SW480 (cell line): ENCODE data around the gene TSEN15.
"Not testable (repeated sequence)": the region's sequence is repeated elsewhere in the genome, so short reads cannot be mapped to it uniquely, and the experiment has no call there.

Experiments
- DNase-seq: peaks from one replicate; pipeline ENCODE4 v3.0.0-alpha.2; 2016; ENCODE audit warnings: low spot score

TSEN15 gene

GRCh38 chr1:184053881-184054280 lies 2.4 kb downstream of the TSEN15 start:
- no peak for DNase-seq

- DNase-seq: no peak
Observed at GRCh38 chr1:184056921-184057555, 5.5 kb downstream of the TSEN15 start.

- no peak for DNase-seq
Observed at GRCh38 chr1:184059887-184060286, 8.4 kb downstream of the TSEN15 start.

DNA sequence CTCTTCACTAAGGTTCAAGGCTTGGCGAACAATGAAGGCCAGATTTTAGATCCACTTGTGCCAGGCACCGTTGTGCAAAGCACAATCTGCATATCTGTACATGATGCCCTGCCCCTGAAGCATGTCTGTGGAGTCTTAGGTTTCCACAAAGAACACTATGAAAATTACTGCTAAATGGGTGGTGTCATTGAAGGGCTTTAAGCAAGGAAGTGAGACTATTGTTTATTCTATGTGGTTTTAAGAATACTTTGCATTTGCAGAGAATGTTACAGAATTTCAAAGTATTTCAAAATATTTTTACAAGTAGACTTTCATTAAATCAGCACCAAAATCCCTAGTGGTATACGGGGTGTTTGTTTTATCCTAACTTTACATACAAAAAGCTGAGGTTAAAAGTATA lies 8.8 kb downstream of the TSEN15 start:
- no peak for DNase-seq

DNA sequence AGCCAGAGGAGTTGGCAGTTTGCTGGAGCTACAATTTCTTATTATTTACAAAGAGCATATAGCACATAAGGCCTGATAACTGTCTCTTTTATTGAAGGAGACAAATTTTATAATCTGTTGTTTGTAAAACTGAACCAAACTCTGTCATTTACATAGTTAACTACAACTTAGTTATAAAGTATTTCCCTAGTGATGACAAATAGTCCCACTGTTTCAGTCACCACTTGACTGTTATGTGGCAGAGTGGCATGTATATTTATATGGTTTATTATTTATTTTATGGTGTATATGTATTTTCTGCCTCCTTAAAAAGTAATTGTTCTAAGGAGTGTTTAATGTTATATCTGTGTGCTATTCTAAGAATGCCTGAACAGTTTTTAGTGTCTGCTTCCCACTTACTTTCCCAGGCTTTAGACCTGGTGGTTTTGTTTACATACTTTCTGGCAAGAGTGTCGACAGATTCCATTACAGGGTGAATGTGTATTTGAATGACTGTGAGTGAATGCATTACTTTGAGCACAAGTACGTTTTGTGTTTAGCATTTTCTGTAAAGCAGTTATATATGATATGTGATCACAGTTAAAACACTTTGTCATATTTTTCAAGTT lies 10.0 kb downstream of the TSEN15 start:
- no peak for DNase-seq

GRCh38 chr1:184062640-184063286 lies 11.2 kb downstream of the TSEN15 start:
- no peak for DNase-seq

- DNase-seq: no peak
Observed at GRCh38 chr1:184065559-184065958, 14.0 kb downstream of the TSEN15 start.

GRCh38 chr1:184068354-184068753 lies 16.8 kb downstream of the TSEN15 start:
- DNase-seq: no peak

DNA sequence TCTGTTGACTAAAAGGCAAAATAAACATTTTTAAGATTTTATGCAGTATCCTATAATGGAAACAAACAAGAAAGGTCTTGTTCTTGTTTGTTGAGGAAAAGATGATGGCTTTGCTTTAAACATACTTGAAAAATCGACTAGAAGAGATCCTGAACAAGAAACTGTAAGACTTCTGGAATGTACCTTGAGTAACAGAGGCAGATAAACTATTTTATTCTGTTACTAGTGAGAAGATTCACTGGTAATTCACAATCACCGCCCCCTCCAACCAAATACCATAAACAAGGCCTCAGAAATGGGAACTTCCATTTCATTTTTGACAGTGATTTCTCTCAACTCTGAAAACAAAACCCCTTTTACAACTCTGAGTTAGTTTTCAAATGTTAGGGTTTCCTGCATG lies 18.1 kb downstream of the TSEN15 start:
- no peak for DNase-seq

GRCh38 chr1:184072376-184072775 lies 20.8 kb downstream of the TSEN15 start:
- no peak for DNase-seq

- no peak for DNase-seq
Observed at GRCh38 chr1:184074383-184074782, 22.9 kb downstream of the TSEN15 start.

DNA sequence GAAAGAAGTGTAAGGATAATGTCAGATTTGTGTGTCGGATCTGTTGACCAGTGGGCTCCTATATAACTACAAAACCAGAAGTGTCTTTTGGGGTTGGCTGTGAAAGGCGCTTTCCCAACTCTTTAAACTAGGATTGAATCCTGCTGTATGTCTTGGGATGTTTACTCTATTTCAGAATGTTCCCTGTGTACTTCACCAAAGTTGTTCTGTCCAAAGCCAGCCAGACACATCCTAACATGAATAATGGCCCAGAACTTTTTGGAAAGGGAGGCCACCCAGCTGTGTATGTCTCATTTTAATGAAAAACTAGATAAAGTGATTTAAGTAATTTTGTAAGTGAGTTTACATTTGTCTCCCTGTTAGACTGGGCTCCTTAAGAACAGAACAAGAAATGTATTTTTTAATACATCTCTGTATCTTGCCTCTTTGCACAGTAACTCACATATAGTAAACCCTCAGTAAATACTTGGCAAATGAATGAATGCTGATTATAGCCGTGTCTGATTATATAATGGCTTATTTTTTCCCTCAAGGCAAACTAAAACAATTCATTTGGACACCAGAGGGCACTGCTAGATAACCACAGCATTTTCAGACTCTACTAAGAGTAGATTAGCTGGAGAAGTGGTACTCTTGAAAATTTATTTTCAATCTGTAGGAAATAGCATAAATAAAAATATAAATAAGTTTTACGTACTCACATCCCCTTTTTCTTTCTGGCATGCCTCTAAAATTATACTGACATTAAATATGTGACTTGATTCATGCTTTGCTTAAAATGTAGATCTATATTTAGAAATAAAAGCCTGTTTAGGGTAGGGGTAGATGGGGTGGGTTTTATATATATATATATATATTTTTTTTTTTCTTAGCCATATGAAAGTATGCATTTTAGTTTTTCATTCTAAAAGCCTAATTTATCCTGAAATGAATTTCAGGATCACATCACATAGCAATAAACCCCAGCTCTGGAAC lies 23.8 kb downstream of the TSEN15 start:
- DNase-seq: peak; percentile 58

GRCh38 chr1:184078564-184079249 lies 27.2 kb downstream of the TSEN15 start:
- DNase-seq: no peak

GRCh38 chr1:184080309-184080708 lies 28.8 kb downstream of the TSEN15 start:
- DNase-seq: no peak

GRCh38 chr1:184082541-184083415 lies 31.2 kb downstream of the TSEN15 start:
- DNase-seq: no peak

GRCh38 chr1:184085667-184086066 lies 34.1 kb downstream of the TSEN15 start:
- DNase-seq: no peak

DNA sequence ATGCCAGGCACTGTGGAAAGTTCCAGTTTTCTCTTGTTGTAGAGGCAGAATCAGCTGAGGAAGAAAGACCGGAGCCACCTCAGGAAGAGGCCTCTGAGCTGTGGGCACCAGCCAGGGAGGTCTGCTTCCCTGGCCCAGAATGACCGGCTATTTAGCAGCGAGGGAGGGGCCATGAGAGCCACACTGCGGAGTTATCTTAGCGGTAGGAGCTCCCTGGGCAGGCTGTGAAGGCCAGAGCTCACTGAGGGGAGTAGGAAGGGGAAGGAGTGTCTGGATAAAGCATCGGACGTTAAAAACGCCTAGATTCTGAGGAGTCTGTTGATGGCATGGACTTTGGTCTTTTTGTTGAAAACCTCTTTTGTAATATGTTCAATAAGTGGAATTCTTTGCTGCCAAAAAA lies 36.5 kb downstream of the TSEN15 start:
- no peak for DNase-seq

DNA sequence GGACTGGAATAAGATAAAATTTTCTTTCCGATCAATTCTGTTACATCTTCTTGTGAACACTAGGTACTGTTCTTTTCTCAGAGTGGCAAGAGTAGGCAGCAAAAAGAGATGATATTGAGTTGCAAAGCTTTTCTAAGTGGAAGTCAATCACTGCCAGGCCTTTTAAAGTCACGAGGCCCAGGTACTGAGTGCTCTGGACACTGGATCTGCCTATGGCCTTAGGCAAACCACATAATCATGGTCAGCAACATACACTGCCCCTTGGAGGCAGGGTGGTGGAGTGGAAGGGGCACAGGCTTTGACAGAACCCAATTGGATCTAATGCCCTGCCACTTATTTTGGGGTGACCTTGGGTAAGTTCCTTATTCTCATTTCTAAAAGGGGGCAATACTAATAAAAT lies 41.5 kb downstream of the TSEN15 start:
- no peak for DNase-seq

DNA sequence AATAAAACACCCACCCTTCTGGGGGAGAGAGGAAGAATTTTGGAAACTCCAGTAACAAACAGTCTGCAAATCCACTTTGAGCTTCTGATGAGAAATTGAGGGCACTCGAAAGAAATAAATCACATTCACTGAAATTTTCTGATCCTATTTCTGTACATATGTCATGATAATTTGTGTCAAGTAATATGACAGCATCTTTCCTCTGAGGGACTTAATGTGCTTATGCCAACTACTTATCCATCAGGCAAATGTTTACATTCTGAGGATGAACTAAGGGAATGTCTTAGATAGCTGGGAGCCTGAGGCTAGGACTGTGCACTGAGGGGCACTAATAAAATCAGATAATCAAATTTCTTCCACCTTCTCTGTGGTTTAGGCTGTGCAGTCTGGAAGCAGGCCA lies 44.5 kb downstream of the TSEN15 start:
- no peak for DNase-seq

- not testable (repeated sequence) for DNase-seq
Observed at GRCh38 chr1:184096580-184096979, 45.0 kb downstream of the TSEN15 start.

GRCh38 chr1:184101141-184101540 lies 49.6 kb downstream of the TSEN15 start:
- no peak for DNase-seq
